ENCODE results near the gene KLHL10.
A peak's percentile ranks its signal among the peaks of the same experiment; 100 is the strongest.
"Not testable (repeated sequence)": the region's sequence is repeated elsewhere in the genome, so short reads cannot be mapped to it uniquely, and the experiment has no call there.

KLHL10 gene

DNA sequence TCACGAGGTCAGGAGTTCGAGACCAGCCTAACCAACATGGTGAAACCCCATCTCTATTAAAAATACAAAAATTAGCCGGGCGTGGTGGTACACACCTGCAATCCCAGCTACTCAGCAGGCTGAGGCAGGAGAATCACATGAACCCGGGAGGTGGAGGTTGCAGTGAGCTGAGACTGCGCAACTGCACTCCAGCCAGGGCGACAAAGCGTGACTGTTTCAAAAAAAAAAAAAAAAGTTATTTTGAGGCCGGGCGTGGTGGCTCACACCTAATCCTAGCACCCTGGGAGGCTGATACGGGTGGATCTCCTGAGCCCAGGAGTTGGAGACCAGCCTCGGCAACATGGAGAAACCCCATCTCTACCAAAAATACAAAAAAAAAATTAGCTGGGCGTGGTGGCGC, 13.8 kb downstream of the KLHL10 start:
- DNase-seq (ENCODE audit: low spot score): not testable (repeated sequence)

DNA sequence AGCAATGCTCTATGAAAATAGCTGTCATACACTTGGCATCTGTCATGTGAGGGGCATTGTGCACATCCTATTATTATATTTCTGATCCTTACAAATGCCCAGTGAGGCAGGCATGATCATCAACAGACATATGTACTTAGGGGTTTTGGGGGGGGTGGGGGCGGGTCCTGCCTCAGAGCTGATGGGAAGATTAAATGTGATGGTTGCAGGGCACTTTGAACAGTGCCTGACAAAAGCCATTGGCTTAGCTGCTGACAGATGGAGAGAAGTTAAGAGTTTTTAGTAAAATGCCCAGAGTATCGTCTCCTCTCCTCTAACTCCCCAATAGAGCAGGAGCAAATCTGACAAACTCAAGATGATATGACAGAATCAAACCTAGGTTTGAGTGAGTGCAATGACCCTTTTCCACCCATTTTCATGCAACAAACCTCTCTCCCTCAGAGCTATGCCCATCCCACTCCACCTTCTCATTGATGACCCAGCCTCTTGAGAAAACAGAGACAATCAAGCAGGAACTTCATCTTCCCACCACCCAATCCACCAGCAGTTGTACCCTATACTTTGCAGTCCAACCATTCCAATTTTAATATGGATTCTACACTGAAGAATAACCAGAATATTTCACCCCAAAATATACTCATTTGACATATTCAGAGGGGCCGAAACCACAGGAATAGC, 22.8 kb downstream of the KLHL10 start:
- DNase-seq (ENCODE audit: low spot score): no peak

DNA sequence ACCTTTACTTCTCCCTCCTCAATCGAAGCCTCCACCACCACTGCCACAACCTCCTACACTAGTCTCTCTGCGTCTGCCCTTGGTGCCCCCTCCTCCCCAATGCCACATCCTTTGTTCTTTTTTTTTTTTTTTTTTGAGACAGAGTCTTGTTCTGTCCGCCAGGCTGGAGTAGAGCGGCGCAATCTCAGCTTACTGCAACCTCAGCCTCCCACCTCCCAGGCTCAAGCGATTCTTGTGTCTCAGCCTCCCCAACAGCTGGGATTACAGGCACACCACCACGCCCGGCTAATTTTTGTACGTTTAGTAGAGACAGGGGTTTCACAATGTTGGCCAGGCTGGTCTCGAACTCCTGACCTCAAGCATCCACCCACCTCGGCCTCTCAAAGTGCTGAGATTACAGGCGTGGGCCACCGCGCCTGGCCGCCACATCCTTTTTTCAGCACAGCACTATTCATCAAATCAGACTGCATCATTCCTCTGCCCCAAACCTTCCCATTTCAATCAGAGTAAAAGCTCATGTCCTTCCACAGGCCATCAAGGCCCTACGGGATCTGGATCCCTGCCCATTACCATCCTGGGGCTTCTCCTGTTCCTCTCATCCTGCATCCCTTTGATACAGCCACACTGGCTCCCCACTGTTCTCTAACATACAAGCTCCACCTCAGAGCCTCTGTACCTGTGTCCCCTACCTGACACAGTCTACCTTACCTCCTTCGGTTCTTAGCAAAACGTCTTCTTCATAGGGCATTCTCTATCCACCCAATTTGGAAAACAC, 25.6 kb downstream of the KLHL10 start:
- DNase-seq (ENCODE audit: low spot score): no peak

DNA sequence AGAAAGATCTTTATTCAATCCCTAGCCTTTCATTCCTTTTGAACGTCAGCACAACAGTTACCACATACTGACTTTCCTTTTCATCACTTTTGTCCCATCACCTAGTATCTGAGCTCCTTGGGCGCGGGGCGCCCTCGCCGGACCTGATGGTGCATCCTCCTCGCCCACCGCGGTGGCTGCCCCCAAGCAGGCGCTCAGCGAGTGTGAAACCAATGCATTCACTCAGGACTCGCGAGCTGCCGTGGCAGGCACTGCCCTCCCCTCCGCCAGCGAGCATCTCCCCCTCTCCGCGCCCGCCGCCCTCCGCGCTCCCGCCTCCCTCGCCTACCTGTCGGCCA, 26.8 kb downstream of the KLHL10 start:
- DNase-seq (ENCODE audit: low spot score): no peak

- DNase-seq (ENCODE audit: low spot score): peak; percentile 94
These were observed 27.4 kb downstream of the KLHL10 start, which contains the start of gene KLHL11 for GRCh38 chr17:41864836-41865595. Gene KLHL11 (minus strand): TSS chr17:41865423. CDS start chr17:41865370, 53 bp downstream.

- no peak for DNase-seq (ENCODE audit: low spot score)
These were observed 27.9 kb downstream of the KLHL10 start for GRCh38 chr17:41865596-41865893.

GRCh38 chr17:41868568-41868967, 30.9 kb downstream of the KLHL10 start:
- no peak for DNase-seq (ENCODE audit: low spot score)

DNA sequence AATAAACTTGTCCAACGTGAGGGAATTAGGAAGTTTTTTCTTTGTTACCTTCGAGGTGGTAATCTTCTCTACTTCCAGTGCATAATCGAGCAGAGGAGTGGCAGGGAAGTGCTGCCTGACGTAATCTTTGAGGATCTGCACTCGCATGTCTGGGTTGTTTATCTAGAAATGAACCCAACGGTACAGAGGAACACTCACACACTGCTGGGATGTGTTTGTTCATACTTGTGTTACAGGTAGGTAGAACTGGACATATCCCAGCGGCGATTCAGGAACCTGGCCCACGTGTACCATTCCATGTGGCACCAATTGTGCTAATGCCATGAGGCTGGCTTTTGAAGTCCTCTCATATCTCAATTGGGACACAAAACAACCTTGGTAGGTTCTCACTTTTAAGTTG, 31.8 kb downstream of the KLHL10 start:
- DNase-seq (ENCODE audit: low spot score): no peak

DNA sequence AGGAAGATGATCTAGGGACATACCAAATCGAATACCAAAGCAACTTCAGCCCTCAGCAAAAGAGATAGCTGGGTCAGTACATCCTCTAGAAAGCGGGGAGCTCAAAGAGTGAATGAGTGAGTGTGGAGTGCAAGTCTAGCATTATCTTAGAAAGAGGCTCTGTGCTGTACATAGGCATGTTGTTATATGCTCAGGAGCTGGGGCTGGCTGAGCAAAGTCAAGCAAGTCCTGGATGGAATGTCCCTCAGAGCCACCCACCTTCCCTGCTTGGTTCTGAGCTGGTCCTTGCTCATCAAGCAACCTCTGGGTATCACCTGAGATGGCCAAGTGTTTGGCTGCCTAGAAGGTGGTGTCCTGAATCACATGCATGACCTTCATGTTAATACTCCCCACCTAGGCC, 32.5 kb downstream of the KLHL10 start:
- no peak for DNase-seq (ENCODE audit: low spot score)

- no peak for DNase-seq (ENCODE audit: low spot score)
These were observed 33.0 kb downstream of the KLHL10 start for GRCh38 chr17:41870627-41871026.

DNA sequence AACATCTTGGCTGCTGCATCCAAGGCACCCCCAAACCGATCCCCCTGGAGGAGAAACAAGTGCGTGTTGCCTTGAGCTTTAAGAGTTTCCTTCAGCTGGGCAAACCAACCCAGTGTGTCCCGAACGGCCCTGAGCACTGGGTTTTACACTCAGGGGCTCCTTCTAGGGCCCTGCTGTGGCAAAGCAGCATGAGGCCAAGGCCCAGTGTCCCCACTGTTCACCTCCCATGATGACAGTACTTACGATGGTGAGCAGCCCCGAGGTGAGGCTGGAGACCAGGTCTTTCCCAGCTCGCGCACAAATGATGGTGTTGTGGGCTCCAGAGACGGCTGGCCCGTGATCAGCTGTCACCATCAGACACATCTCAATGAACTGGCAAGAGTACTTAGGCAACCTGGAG, 34.2 kb downstream of the KLHL10 start:
- DNase-seq (ENCODE audit: low spot score): no peak

- DNase-seq (ENCODE audit: low spot score): no peak
These were observed 36.1 kb downstream of the KLHL10 start for GRCh38 chr17:41873559-41874292.

- not testable (repeated sequence) for DNase-seq (ENCODE audit: low spot score)
These were observed 36.7 kb downstream of the KLHL10 start for GRCh38 chr17:41874293-41874670.

DNA sequence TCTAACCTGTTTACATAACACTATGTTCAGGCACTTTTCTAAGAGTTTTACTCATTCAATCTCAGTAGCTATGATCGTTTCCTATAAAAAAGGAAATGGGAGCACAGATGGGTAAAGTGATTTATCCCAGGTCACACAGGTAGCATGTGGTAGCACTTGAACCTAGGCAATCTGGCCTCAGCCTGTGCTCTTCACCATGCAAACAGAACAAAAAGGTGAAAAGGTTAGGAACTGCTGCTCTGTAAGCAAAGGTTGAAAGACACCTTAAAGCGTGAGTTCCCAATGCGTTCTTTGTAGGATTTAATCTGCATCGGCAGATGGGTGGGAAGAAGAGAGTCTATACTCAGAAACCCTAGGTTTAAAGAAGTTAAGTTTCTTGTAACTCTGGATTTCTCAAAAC, 42.5 kb downstream of the KLHL10 start:
- DNase-seq (ENCODE audit: low spot score): no peak

DNA sequence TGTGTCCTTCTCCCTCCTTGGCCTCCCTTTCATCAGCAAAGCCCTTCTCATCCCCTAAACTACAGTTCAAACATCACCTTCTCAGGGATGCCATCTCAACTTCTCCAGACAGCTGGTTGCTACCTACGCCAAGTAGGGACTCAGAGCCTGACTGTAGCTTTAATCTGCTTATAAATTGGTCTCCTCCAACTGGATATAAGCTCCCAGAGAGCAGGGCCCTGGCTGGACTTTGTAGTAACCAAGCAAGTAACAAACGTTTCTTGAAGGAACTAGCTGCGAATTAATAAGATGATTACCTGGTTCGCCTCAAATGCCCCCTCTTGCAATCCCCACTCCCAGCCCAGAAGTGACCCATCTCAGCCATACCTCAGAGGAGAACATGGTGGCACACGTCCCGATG, 45.1 kb downstream of the KLHL10 start:
- DNase-seq (ENCODE audit: low spot score): no peak

DNA sequence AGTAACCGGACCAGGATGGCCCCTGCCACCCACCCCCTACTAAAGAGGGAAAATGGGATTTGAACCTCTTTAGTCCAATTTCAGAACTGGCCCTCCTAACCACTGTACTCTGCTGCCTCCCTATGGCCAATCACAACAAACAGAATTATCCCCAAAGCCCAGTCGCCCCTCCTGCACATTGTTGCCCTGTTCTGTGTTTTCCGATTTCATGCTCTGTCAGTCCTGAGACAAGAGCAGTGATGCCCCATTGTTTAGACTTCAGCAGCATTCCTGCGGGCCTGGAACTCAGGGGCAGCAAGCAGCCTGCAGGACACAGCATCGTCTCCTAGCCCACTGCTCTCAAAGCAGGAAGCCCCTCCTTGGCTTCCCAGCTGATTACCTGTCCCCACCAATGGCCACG, 48.1 kb downstream of the KLHL10 start:
- no peak for DNase-seq (ENCODE audit: low spot score)

DNA sequence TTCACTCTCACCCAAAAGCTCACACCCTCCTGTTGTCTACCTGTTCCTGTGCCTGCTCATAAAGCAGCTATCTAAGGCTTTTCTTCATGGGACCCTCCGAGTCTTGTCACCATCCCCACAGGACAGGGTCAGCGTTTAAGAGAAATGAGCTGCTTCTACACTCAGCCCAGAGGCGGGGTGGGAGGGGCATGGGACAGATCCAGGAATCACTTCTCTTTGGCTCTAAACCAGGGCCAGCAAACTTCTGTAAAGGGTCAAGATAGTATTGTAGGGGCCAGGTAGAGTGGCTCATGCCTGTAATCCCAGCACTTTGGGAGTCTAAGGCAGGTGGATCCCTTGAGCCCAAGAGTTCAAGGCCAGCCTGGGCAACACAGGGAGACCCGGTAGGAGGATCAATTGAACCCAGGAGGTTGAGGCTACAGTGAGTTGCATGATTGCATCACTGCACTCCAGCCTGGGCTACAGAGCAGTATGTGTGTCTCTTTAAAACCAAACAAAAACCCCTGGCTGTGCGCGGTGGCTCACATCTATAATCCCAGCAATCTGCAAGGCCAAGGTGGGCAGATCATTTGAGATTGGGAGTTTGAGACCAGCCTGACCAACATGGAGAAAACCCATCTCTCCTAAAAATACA, 50.8 kb downstream of the KLHL10 start:
- no peak for DNase-seq (ENCODE audit: low spot score)

DNA sequence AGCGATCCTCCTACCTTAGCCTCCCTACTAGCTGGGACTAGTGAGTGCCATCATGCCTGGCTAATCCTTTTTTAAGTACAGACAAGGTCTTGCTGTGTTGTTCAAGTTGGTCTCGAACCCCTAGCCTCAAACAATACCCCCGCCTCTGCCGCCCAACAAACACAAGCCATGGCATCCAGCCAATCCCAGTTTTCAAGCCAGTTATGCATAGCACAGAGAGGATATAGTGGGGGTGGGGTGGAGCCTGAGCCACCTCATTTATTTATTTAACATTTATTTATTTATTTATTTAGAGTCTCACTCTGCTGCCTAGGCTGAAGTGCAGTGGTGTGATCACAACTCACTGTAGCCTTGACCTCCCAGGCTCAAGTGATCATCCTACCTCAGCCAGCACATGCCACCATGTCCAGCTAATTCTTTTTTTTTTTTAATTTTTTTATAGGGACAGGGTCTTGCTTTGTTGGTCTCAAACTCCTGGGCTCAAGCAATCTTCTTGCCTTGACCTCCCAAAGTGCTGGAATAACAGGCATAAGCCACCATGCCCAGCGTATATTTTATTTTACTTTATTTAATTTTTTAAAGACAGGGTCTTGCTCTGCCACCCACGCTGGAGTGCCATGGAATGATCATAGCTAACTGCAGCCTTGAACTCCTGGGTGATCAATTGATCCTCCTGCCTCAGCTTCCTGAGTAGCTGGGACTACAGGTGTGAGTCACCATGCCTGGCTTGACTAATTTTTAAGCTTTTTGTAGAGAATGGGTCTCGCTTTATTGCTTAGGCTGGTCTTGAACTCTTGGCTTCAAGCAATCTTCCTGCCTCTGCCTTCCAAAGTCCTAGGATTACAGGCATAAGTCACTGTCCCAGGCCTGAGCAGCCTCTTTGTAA, 53.8 kb downstream of the KLHL10 start:
- DNase-seq (ENCODE audit: low spot score): no peak

DNA sequence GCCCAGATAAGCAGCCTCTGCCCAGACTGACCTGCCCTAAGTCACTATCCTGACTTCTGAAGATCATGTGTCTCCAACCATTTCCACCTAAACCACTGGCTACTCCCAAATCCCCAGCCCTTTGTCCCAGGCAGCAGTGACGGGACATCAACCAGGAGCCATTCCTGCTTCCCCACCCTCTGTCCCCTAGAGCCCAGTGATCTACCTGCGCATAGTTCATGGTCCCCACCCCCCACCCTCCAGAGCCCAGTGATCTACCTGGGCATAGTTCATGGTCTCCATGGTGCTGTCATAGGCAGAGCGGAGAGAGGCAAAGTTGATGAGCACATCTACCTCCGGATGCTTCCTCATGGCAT, 54.4 kb downstream of the KLHL10 start:
- DNase-seq (ENCODE audit: low spot score): no peak

DNA sequence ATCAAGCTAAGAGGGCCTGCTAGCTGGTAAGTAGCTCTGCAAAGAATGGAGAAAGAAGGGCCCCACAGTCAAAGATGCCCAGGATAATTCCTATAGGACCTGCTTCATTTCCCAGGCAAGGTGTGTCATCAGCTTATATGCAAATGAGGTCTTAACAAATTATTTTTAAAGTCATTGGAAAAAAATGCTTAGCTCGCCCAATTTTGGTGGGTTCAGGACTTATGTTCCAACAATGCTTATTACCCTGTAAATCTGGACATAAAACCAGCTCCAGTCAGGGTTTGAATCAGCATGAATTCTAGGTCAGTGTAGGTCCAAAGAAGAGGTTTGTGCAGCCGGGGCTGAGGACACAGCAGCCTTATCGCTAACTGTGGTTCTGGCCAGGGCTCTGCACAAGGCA, 55.8 kb downstream of the KLHL10 start:
- no peak for DNase-seq (ENCODE audit: low spot score)

GRCh38 chr17:41894791-41895331, 57.2 kb downstream of the KLHL10 start:
- DNase-seq (ENCODE audit: low spot score): no peak
